Measurements from ENCODE around the gene DOCK1.

Gene DOCK1

GRCh38 chr10:127426746-127427145 is 521.5 kb downstream of the DOCK1 start:
- DNase-seq (ENCODE audit: low read depth, low spot score): no peak

- no peak for DNase-seq (ENCODE audit: low read depth, low spot score)
Measured at GRCh38 chr10:127427926-127428325, 522.7 kb downstream of the DOCK1 start.

- DNase-seq (ENCODE audit: low read depth, low spot score): no peak
Measured at GRCh38 chr10:127428385-127428980, 523.3 kb downstream of the DOCK1 start.

- DNase-seq (ENCODE audit: low read depth, low spot score): no peak
Measured at GRCh38 chr10:127429601-127430312, 524.5 kb downstream of the DOCK1 start.

GRCh38 chr10:127431525-127431924 is 526.3 kb downstream of the DOCK1 start:
- DNase-seq (ENCODE audit: low read depth, low spot score): no peak

- no peak for DNase-seq (ENCODE audit: low read depth, low spot score)
Measured at GRCh38 chr10:127434006-127434405, 528.8 kb downstream of the DOCK1 start.

GRCh38 chr10:127435246-127435645 is 530.0 kb downstream of the DOCK1 start:
- no peak for DNase-seq (ENCODE audit: low read depth, low spot score)

- DNase-seq (ENCODE audit: low read depth, low spot score): no peak
Measured at GRCh38 chr10:127440371-127440770, 535.1 kb downstream of the DOCK1 start.

GRCh38 chr10:127441350-127442219 is 536.4 kb downstream of the DOCK1 start:
- DNase-seq (ENCODE audit: low read depth, low spot score): no peak

GRCh38 chr10:127442220-127442525 is 536.9 kb downstream of the DOCK1 start:
- no peak for DNase-seq (ENCODE audit: low read depth, low spot score)

- no peak for DNase-seq (ENCODE audit: low read depth, low spot score)
Measured at GRCh38 chr10:127444155-127444554, 538.9 kb downstream of the DOCK1 start.

- DNase-seq (ENCODE audit: low read depth, low spot score): no peak
Measured at GRCh38 chr10:127447197-127447596, 542.0 kb downstream of the DOCK1 start.

GRCh38 chr10:127449490-127449889 is 544.3 kb downstream of the DOCK1 start:
- no peak for DNase-seq (ENCODE audit: low read depth, low spot score)

- DNase-seq (ENCODE audit: low read depth, low spot score): no peak
Measured at GRCh38 chr10:127450644-127451043, 545.4 kb downstream of the DOCK1 start.

- no peak for DNase-seq (ENCODE audit: low read depth, low spot score)
Measured at GRCh38 chr10:127451628-127452027, 546.4 kb downstream of the DOCK1 start.

- DNase-seq (ENCODE audit: low read depth, low spot score): no peak
Measured at GRCh38 chr10:127452568-127452967, 547.3 kb downstream of the DOCK1 start.

GRCh38 chr10:127453706-127454105 is 548.5 kb downstream of the DOCK1 start:
- DNase-seq (ENCODE audit: low read depth, low spot score): no peak

GRCh38 chr10:127456122-127456521 is 550.9 kb downstream of the DOCK1 start:
- no peak for DNase-seq (ENCODE audit: low read depth, low spot score)

- DNase-seq (ENCODE audit: low read depth, low spot score): no peak
Measured at GRCh38 chr10:127458016-127458810, 553.0 kb downstream of the DOCK1 start.

GRCh38 chr10:127458829-127459228 is 553.6 kb downstream of the DOCK1 start:
- DNase-seq (ENCODE audit: low read depth, low spot score): no peak

GRCh38 chr10:127459918-127460317 is 554.7 kb downstream of the DOCK1 start:
- no peak for DNase-seq (ENCODE audit: low read depth, low spot score)
